H1 (cell line): ENCODE measurements around the gene NAV2.

Source experiments
- ATF3 ChIP-seq: IDR thresholded peaks from 2 replicates; pipeline ENCODE4 v1.6.1; 2011; ENCODE audit warnings: low read depth, mild to moderate bottlenecking, low read length; ENCODE audit not compliant: insufficient read depth
- CTCF ChIP-seq, 3 experiments: IDR thresholded peaks; 1 replicate in 2 of 3; 2 replicates in 1 of 3; pipeline versions ENCODE4 v1.5.1 to v1.6.1; 2011; ENCODE audit warnings: low read length in 3 of 3, mild to moderate bottlenecking in 3 of 3, inconsistent platforms in 2 of 3, low read depth in 1 of 3, moderate library complexity in 1 of 3; ENCODE audit not compliant: insufficient read depth in 1 of 3; ENCODE audit errors: control extremely low read depth in 1 of 3
- EP300 ChIP-seq, 2 experiments: IDR thresholded peaks; 1 replicate in 1 of 2; 2 replicates in 1 of 2; pipeline ENCODE4 v1.6.1; 2011 to 2012; ENCODE audit warnings: low read depth in 2 of 2, low read length in 2 of 2, mild to moderate bottlenecking in 2 of 2, borderline replicate concordance in 1 of 2, inconsistent platforms in 1 of 2, moderate library complexity in 1 of 2
- EZH2 ChIP-seq: fragments of 200-600 bp; sonication (generic); IDR thresholded peaks from 2 replicates; pipeline ENCODE4 v1.7.1; 2012; ENCODE audit warnings: low read depth, mild to moderate bottlenecking, moderate library complexity, low read length, inconsistent platforms; ENCODE audit not compliant: severe bottlenecking
- JUN ChIP-seq: IDR thresholded peaks from 2 replicates; pipeline ENCODE4 v1.6.1; 2011; ENCODE audit warnings: low read depth, mild to moderate bottlenecking, improper control_type of control experiment, low read length
- JUND ChIP-seq: IDR thresholded peaks from 2 replicates; pipeline ENCODE4 v1.6.1; 2011; ENCODE audit warnings: mild to moderate bottlenecking, improper control_type of control experiment, low read length
- PHF8 ChIP-seq: fragments of 200-600 bp; sonication (generic); conservative IDR thresholded peaks from 2 replicates; pipeline ENCODE4 v1.7.1; 2012; ENCODE audit warnings: low read depth, mild to moderate bottlenecking, inconsistent platforms, low read length, moderate library complexity
- POLR2A ChIP-seq, 2 experiments: IDR thresholded peaks; 1 replicate in 1 of 2; 2 replicates in 1 of 2; pipeline ENCODE4 v1.6.1; 2011; ENCODE audit warnings: low read depth in 2 of 2, low read length in 2 of 2, mild to moderate bottlenecking in 2 of 2; ENCODE audit errors: control extremely low read depth in 1 of 2
- POLR2AphosphoS5 ChIP-seq: IDR thresholded peaks from 2 replicates; pipeline ENCODE4 v1.6.1; 2011; ENCODE audit warnings: low read depth, low read length
- SAP30 ChIP-seq: fragments of 300-600 bp; sonication (generic); IDR thresholded peaks from 2 replicates; pipeline ENCODE4 v1.7.1; 2012; ENCODE audit warnings: low read length, moderate library complexity, mild to moderate bottlenecking, inconsistent platforms; ENCODE audit not compliant: insufficient read depth, insufficient replicate concordance
- SP4 ChIP-seq: IDR thresholded peaks from 2 replicates; pipeline ENCODE4 v1.6.1; 2012; ENCODE audit warnings: low read length, inconsistent platforms
- TCF12 ChIP-seq: IDR thresholded peaks from 2 replicates; pipeline ENCODE4 v1.6.1; 2011; ENCODE audit warnings: low read depth, mild to moderate bottlenecking, low read length

DNA sequence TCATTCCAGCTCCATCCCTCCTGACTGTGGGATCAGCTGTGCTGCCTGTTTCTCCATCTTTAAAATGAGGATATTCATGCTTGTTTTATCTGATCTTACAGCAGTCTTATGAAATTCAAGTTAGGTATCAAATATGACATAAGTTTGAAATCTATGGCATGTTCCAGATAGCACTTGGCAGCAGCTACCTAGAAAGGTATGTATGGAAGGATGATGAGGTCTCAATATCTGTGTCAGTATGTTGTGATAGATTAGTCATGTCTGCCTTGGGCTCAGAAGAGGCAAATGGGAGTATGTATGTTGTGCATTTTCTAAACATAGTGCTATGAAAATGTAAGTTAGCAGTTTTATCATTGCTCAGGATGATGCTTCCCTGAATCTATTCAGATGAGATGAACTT is 122.1 kb downstream of the NAV2 start:
- TF ChIP-seq CTCF (IDR thresholded peaks at IDR 0.05; ENCODE audit: control extremely low read depth in 1 of 3, insufficient read depth in 1 of 3, low read depth in 1 of 3, low read length in 3 of 3) (no peak), POLR2AphosphoS5 (no peak), TCF12 (no peak), EP300 (IDR thresholded peaks at IDR 0.05; ENCODE audit: borderline replicate concordance in 1 of 2, low read depth in 2 of 2, low read length in 2 of 2) (no peak), PHF8 (no peak), JUN (no peak), EZH2 (no peak), ATF3 (no peak), POLR2A (IDR thresholded peaks at IDR 0.05; ENCODE audit: control extremely low read depth in 1 of 2, low read depth in 2 of 2, low read length in 2 of 2) (no peak), JUND (no peak), SP4 (no peak), SAP30 (no peak)
